HG02981 (cell line): ENCODE measurements around the gene HIVEP3.

ENCODE experiments used
- ATAC-seq: cut with Tn5 transposase; IDR thresholded peaks from one replicate; pipeline ENCODE4 v1.9.1; 2021; ENCODE audit warnings: mild to moderate bottlenecking, moderate library complexity; ENCODE audit not compliant: unreplicated experiment

The HIVEP3 gene

GRCh38 chr1:41735631-41736260 lies 183.0 kb downstream of the HIVEP3 start:
- ATAC-seq = no peak

GRCh38 chr1:41735139-41735538 lies 183.6 kb downstream of the HIVEP3 start:
- no peak for ATAC-seq

GRCh38 chr1:41734201-41734970 lies 184.3 kb downstream of the HIVEP3 start:
- ATAC-seq = no peak

- no peak for ATAC-seq
Observed at GRCh38 chr1:41733725-41734124, 185.0 kb downstream of the HIVEP3 start.

GRCh38 chr1:41733021-41733420 lies 185.7 kb downstream of the HIVEP3 start:
- no peak for ATAC-seq

GRCh38 chr1:41731516-41732030 lies 187.1 kb downstream of the HIVEP3 start:
- no peak for ATAC-seq

GRCh38 chr1:41730806-41731205 lies 187.9 kb downstream of the HIVEP3 start:
- no peak for ATAC-seq

GRCh38 chr1:41728403-41729202 lies 190.1 kb downstream of the HIVEP3 start:
- ATAC-seq = peak; percentile 76

- no peak for ATAC-seq
Observed at GRCh38 chr1:41727749-41728115, 191.0 kb downstream of the HIVEP3 start.

- ATAC-seq = peak; percentile 27
Observed at GRCh38 chr1:41726899-41727748, 191.6 kb downstream of the HIVEP3 start.

- no peak for ATAC-seq
Observed at GRCh38 chr1:41726292-41726691, 192.4 kb downstream of the HIVEP3 start.

GRCh38 chr1:41724926-41725325 lies 193.8 kb downstream of the HIVEP3 start:
- no peak for ATAC-seq

GRCh38 chr1:41724248-41724647 lies 194.5 kb downstream of the HIVEP3 start:
- ATAC-seq = no peak

- ATAC-seq = no peak
Observed at GRCh38 chr1:41723786-41724185, 194.9 kb downstream of the HIVEP3 start.

- ATAC-seq = no peak
Observed at GRCh38 chr1:41722184-41722583, 196.5 kb downstream of the HIVEP3 start.

- no peak for ATAC-seq
Observed at GRCh38 chr1:41720861-41721410, 197.8 kb downstream of the HIVEP3 start.

- no peak for ATAC-seq
Observed at GRCh38 chr1:41719590-41719989, 199.1 kb downstream of the HIVEP3 start.

GRCh38 chr1:41719128-41719527 lies 199.6 kb downstream of the HIVEP3 start:
- no peak for ATAC-seq

GRCh38 chr1:41718497-41718896 lies 200.2 kb downstream of the HIVEP3 start:
- ATAC-seq = no peak
